ENCODE results near the gene LHX1. TPM values are rescaled to one million over a fixed set of nuclear protein-coding genes. Genes with fewer than 3 reads are reported as not detected.

The LHX1 gene
- total RNA-seq, 1 donor from 2014 or later: not detected

DNA sequence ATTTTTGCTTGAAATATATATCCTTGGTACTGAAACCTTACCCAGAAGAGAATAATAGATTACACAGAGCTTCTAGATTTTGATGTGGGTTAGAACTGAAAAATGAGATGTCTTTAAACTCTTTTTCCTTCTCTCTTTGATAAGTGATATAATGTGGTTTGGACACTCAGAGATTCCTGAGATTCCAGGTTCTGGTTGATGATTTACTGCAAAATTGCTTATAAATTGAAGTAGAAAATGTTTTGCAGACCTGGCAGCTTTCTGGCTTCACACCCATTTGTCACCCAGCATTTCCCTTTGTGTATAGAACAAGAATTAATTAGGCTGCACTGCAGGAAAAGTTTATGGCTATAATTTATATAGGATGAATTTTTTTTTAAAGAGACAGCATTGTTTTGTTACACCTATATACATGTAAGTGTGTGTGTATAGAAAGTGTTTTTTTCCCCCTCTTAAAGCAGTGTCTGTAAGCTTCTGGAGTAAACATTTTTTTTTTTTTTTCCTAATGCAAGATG lies 35.0 kb downstream of the LHX1 start:
- no peak for DNase-seq (ENCODE audit: low spot score)

DNA sequence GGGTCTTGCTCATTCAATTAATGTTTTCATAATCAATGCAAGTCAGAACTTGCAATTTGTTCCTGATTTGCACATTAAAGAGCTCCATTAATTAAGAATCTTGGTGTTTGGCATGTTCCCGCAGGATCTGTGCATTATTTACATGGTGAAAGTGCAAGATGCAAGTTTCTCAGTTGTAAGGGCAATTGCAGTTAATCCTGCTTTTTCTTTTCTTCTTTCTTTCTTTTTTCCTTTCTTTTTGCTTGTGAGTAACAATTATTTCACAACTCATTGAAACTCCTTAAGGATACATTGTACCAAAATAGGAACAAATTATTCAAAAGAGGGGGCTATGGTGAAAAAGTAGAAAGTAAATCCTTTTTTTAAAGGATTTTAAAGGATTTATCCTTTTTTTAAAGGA lies 35.6 kb downstream of the LHX1 start:
- no peak for DNase-seq (ENCODE audit: low spot score)

DNA sequence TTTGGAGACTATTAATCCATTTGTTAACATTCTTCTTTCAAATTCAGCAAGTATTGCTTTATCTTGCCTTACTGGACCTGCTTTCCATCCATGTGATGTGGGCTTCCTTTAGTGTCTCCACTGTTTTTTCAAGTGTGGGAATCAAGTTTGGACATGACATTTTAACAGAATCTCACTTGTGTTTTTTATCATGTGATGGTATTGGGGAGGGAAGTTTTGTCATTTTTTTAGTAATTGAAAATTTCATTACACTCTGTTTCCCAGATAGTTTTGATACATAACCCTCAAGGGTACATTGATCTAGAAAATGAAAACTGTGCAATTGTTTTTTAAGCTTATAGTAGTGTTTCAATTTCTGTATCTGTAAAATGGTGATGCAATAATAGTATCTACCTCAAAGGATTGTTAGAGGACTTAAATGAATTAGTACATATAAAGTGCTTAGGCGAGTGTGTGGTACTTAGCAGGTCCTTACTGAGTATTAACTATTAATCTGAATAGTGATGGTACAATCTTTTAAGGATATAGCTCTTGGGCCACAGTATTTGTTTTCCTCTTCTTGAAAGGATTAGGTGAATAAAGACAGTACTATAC lies 38.7 kb downstream of the LHX1 start:
- no peak for DNase-seq (ENCODE audit: low spot score)

DNA sequence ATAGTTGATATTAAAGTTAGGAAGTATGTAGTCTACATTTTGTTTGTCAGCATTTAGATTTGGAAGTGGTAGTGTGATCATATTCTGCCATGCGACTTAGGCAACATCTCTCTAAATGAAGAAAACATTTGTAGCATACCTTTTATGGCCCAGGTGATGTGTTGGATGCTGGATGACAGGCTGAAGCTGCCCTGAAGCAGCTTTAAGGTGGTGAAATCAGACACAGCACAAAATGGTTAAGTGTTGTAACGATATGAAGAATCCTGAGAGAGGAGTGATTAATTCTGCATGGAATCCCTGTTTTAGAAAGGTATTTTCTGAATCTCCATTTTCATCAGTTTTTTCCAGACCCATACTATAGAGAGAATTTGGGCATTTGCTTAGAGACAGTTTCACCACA lies 39.8 kb downstream of the LHX1 start:
- DNase-seq (ENCODE audit: low spot score): no peak

DNA sequence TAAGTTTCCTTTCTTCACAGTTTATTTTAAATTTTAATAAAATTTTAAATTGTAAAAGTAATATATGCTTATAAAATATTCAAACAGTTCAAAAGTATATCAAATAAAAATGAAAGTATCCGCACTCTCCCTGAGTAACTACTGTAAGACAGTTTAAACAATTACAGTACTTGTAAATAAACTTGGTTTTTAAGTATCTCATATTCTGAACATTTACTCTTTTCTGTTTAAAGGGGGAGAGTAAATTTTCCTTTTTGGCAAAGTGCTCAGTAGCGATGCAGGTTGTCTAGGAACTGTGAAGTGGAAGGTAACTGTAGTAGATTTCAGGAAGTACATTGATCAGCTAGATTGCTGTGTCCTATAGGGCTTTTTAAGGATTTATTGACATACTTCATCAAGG lies 40.3 kb downstream of the LHX1 start:
- no peak for DNase-seq (ENCODE audit: low spot score)

DNA sequence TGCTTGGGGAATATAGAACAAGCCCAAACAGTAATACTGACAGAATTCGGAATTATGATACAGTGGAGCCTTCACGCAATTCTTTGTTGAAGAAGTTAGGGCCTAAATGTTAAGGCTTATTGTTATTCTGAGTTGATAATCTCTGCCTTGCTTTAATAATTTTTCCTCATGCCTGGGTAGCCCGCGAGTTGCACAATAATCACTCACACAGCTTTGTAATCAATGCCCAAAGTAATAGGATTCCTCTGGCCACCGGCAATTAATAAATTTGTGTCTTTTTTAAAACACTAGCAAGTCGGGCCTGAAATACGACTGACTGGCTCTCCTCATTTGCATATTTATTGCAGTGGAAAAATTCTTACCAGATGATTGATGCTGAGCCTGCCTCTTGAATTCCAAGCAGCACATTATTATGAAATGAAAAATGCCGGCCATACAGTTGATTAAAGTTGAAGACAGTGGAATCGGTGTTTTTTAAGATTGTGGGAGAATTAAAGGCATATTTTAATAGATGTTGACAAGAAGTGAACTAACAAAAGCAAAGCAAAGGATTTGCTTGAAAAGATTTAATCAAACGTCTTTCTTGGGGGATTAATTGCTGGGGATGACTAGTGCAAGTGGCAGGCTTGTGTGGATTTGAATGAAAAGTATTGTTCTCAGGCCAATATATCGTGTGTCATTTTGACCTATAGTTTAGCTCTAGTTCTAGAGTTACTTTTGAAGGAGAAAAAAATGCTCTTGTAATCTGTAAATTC lies 41.7 kb downstream of the LHX1 start:
- DNase-seq (ENCODE audit: low spot score): no peak

DNA sequence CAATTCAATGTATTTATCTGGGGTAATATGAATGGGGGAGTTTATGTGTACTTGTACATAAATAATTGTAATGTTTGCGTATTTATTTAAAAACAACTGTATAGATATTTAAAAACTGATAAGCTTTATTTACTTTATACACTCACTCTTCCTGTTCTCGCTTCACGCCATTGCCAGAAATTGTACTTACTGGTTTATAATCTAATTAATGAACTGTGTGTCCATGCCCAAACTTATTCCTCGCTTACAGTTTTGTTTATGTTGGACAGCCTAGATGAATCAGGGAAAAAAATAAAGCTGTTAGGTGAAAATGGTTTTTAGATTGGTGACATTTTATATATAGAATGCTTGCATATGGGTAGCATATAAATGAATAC lies 42.3 kb downstream of the LHX1 start:
- DNase-seq (ENCODE audit: low spot score): no peak

DNA sequence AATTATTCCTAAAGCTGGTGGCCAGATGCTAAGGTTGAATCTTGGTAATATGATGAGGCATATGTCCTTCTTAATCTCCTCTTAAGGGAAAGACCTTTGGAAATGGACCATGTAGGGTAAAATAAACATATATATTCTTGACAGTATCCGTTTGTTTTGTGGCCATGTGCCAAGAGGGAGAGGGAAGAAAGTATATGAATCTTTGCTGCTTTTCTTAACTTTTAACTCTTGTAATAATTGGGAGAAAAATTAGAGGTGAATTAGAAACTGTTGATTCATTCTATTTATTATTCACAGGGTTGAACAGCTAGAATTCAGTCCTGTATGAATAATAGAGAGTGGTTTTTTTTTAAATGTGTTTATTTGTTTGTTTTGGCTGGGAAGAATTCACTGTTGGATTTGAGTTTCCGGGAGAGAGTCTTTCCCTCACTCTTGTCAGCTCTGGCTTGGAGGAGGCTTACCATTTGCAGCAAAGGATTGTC lies 43.0 kb downstream of the LHX1 start:
- no peak for DNase-seq (ENCODE audit: low spot score)

DNA sequence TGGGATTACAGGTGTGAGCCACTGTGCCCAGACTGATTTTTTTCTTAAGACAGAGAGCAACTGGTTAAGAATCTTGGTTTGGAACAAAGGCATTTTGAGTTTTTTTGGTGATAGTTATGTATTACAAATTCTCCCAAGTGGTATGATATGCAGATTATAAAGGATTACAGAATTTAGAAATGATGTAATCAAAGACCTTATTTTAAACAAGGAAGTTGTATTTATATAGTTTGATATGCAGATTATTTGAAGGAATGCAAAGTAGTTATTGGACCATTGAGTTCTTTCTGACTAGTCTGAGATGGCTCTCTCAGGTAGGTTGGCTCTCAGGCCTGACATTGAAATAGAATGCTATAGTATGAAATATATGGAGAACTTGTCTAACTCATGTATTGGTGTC lies 46.3 kb downstream of the LHX1 start:
- DNase-seq (ENCODE audit: low spot score): no peak

DNA sequence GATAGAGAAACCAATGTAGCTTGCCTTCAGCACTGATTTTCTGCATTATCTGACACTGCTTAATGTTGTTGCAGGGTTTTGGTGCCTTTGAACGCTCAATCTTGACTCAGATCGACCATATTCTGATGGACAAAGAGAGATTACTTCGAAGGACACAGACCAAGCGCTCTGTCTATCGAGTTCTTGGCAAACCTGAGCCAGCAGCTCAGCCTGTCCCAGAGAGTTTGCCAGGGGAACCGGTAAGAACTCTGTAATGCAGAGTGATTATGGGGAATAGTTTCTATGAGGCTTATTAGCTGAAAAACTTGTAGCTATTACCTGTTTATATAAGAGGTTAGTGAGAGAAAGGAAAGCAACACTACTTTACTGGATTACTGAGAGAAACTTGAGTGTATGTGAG lies 51.9 kb downstream of the LHX1 start:
- no peak for DNase-seq (ENCODE audit: low spot score)

DNA sequence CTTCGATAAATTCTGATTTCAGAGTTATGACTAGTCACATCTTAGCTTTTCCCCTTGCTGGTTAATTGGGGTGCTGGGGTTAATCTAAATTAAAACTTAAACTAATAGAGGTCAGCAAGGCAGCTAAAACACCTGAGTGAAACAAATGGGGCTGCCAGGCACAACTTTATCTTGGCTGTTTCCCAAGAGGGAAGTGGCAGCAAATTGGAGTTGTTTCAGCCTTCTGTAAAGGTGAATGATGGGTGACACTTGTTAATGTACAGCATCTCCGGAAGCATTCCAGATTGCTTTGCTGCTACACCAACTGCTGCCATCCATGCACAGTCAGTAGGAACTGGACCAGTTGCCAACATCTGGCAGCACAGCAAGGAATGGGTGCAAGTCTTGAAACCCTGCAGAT lies 55.4 kb downstream of the LHX1 start:
- no peak for DNase-seq (ENCODE audit: low spot score)

DNA sequence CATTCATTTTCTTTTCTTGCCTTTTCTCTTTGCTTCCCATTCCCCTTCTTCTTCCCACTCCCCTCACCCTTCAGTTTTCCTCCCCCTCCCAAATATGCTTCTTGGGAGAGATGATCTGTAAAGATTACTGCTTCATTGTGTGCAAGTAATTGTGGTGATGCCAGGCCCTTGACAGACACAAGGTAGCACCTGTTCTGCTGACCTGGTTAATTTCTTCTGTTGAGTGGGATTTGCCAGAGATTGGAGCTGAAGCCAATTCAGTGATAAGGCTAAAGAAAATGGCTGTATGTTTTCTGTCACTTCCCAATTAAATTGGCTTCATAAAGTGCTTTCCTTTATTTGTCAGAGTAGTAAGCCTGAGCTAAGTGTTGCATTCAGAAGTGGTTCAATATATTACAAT lies 56.0 kb downstream of the LHX1 start:
- DNase-seq (ENCODE audit: low spot score): no peak

Other genes starting within 250 kb of the LHX1 start
- gene AATF, start 11.5 kb downstream of the LHX1 start, total RNA-seq: 48.7 TPM

Data from ureter (tissue), 1 donor.